Measurements from ENCODE around the gene PPP4R2. TPM values are rescaled to one million over a fixed set of nuclear protein-coding genes. Genes with fewer than 3 reads are reported as not detected.

Gene PPP4R2
- total RNA-seq, 1 experiment from 2014 or later, result 62.7 TPM

DNA sequence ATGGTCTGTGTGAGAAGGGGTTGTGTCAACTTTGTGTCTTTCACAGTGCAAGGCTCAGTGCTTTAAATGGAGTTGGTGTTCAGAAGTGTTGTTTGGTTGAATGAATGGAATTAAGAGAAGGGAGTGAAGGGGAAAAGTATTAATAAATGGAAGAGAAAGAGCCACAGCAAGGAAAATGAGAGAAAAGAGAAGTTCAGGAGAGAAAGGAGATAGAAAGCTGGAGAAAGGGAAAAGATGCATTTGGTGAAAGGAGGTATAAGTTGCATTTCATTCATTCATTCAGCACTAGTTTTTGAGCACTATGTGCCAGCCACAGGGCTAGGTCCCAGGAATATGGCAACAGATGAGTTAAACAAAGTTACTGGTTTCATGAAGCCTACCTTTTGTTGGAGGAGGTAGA, 34.3 kb upstream of the PPP4R2 start:
- BruUV-seq (replicated peaks), result no TSS peak
- no peaks in the 10 kb centered on the region for H4K20me1 ChIP-seq (ENCODE audit: low read length)
- intact Hi-C loops (cut with micrococcal nuclease), result no loop called here
- ChIA-PET CTCF (no interaction called here), POLR2A (ENCODE audit: unreplicated experiment) (no interaction called here)
- H3K79me2 ChIP-seq (ENCODE audit: low read length), result no peaks in the 10 kb centered on the region
- H3K4me3 ChIP-seq (ENCODE audit: low read length), result no peak overlapping the region
- H3K9ac ChIP-seq (ENCODE audit: low read length), result no peak overlapping the region
- no peak overlapping the region for H3K4me2 ChIP-seq (ENCODE audit: low read length)
- no peaks in the 10 kb centered on the region for H3K36me3 ChIP-seq (ENCODE audit: low read depth, low read length)
- no peaks in the 10 kb centered on the region for H3K4me1 ChIP-seq (ENCODE audit: insufficient read depth, low read length)
- H2AFZ ChIP-seq (ENCODE audit: low read length), result no peak overlapping the region
- no peaks in the 10 kb centered on the region for H3F3A ChIP-seq (ENCODE audit: low read length, unreplicated experiment)
- no peak for ATAC-seq
- no peaks in the 10 kb centered on the region for H3K27me3 ChIP-seq (ENCODE audit: low read length)
- TF ChIP-seq EZH2phosphoT487 (IDR thresholded peaks at IDR 0.05; ENCODE audit: borderline replicate concordance, low read length) (no peak), CTCF (conservative IDR thresholded peaks at IDR 0.05; ENCODE audit: low read depth, low read length) (no peak), EZH2 (IDR thresholded peaks at IDR 0.05; ENCODE audit: low read length, unreplicated experiment) (no peak)
- H3K27ac ChIP-seq (ENCODE audit: low read length), result no peak overlapping the region
- no peak for DNase-seq
- no peaks in the 10 kb centered on the region for H3K9me2 ChIP-seq (replicated peaks; ENCODE audit: low read length)
- H3K9me3 ChIP-seq (ENCODE audit: low read length), result no peaks in the 10 kb centered on the region

GRCh38 chr3:72964633-72965032, 32.0 kb upstream of the PPP4R2 start:
- Histone ChIP-seq H4K20me1 (ENCODE audit: low read length) (no peaks in the 10 kb centered on the region), H3K79me2 (ENCODE audit: low read length) (no peaks in the 10 kb centered on the region), H3K27me3 (ENCODE audit: low read length) (no peaks in the 10 kb centered on the region), H2AFZ (ENCODE audit: low read length) (no peak overlapping the region), H3F3A (ENCODE audit: low read length, unreplicated experiment) (no peaks in the 10 kb centered on the region), H3K27ac (ENCODE audit: low read length) (no peak overlapping the region), H3K9ac (ENCODE audit: low read length) (no peak overlapping the region), H3K9me3 (ENCODE audit: low read length) (no peaks in the 10 kb centered on the region), H3K4me1 (ENCODE audit: insufficient read depth, low read length) (no peaks in the 10 kb centered on the region), H3K36me3 (ENCODE audit: low read depth, low read length) (no peaks in the 10 kb centered on the region), H3K4me3 (ENCODE audit: low read length) (no peak overlapping the region), H3K4me2 (ENCODE audit: low read length) (no peak overlapping the region), H3K9me2 (replicated peaks; ENCODE audit: low read length) (no peaks in the 10 kb centered on the region)
- DNase-seq, result no peak
- CTCF ChIA-PET, result interaction anchor here (0.6 kb wide), 1 partner anchor 91 kb away, joined by 3 read pairs; no protein-coding TSS in a partner anchor
- POLR2A ChIA-PET (ENCODE audit: unreplicated experiment), result no interaction called here
- TF ChIP-seq EZH2phosphoT487 (IDR thresholded peaks at IDR 0.05; ENCODE audit: borderline replicate concordance, low read length), result no peak
- no peak for TF ChIP-seq CTCF (conservative IDR thresholded peaks at IDR 0.05; ENCODE audit: low read depth, low read length)
- TF ChIP-seq EZH2 (IDR thresholded peaks at IDR 0.05; ENCODE audit: low read length, unreplicated experiment), result no peak
- intact Hi-C loops (cut with micrococcal nuclease), result no loop called here
- no TSS peak for BruUV-seq (replicated peaks)
- no peak for ATAC-seq

- no peak overlapping the region for H3K4me2 ChIP-seq (ENCODE audit: low read length)
- no peaks in the 10 kb centered on the region for H4K20me1 ChIP-seq (ENCODE audit: low read length)
- H3K79me2 ChIP-seq (ENCODE audit: low read length), result no peaks in the 10 kb centered on the region
- no TSS peak for BruUV-seq (replicated peaks)
- no peaks in the 10 kb centered on the region for H3K9me2 ChIP-seq (replicated peaks; ENCODE audit: low read length)
- intact Hi-C loops (cut with micrococcal nuclease), result no loop called here
- no peak for TF ChIP-seq EZH2 (IDR thresholded peaks at IDR 0.05; ENCODE audit: low read length, unreplicated experiment)
- no peak for TF ChIP-seq CTCF (conservative IDR thresholded peaks at IDR 0.05; ENCODE audit: low read depth, low read length)
- TF ChIP-seq EZH2phosphoT487 (IDR thresholded peaks at IDR 0.05; ENCODE audit: borderline replicate concordance, low read length), result no peak
- CTCF ChIA-PET, result no interaction called here
- ATAC-seq (no peak), DNase-seq (no peak)
- no peak overlapping the region for H3K27ac ChIP-seq (ENCODE audit: low read length)
- H3F3A ChIP-seq (ENCODE audit: low read length, unreplicated experiment), result no peaks in the 10 kb centered on the region
- H3K36me3 ChIP-seq (ENCODE audit: low read depth, low read length), result no peaks in the 10 kb centered on the region
- POLR2A ChIA-PET (ENCODE audit: unreplicated experiment), result no interaction called here
- H3K9me3 ChIP-seq (ENCODE audit: low read length), result no peaks in the 10 kb centered on the region
- H2AFZ ChIP-seq (ENCODE audit: low read length), result no peak overlapping the region
- no peaks in the 10 kb centered on the region for H3K4me1 ChIP-seq (ENCODE audit: insufficient read depth, low read length)
- H3K27me3 ChIP-seq (ENCODE audit: low read length), result no peaks in the 10 kb centered on the region
- H3K4me3 ChIP-seq (ENCODE audit: low read length), result no peak overlapping the region
- H3K9ac ChIP-seq (ENCODE audit: low read length), result no peak overlapping the region
These were observed 28.3 kb upstream of the PPP4R2 start for GRCh38 chr3:72968266-72968664.

All from PC-3 (cell line).